HepG2 (cell line): ENCODE results near the gene ZNF8. TPM values are rescaled to one million over a fixed set of nuclear protein-coding genes. Genes with fewer than 3 reads are reported as not detected.
A peak's percentile ranks its signal among the peaks of the same experiment; 100 is the strongest.

Source experiments
- ETV5 ChIP-seq: IDR thresholded peaks from 2 replicates; pipeline ENCODE4 v1.6.1; 2018; ENCODE audit warnings: missing biosample characterization, missing genetic modification reagents, inconsistent platforms, borderline replicate concordance
- GTF2F1 ChIP-seq: fragments of 150-350 bp; IDR thresholded peaks from 2 replicates; pipeline ENCODE4 v1.6.1; 2014; ENCODE audit warnings: low read length
- HIVEP1 ChIP-seq: sonication (generic); formaldehyde crosslinking; IDR thresholded peaks from 2 replicates; pipeline ENCODE4 v1.4.0; 2020; ENCODE audit warnings: mild to moderate bottlenecking, missing genetic modification reagents
- PRMT3 ChIP-seq: sonication (generic); formaldehyde crosslinking; IDR thresholded peaks from 2 replicates; pipeline ENCODE4 v1.8.1; 2022; ENCODE audit warnings: low read depth, mild to moderate bottlenecking, moderate library complexity, missing genetic modification reagents, borderline replicate concordance
- SP2 ChIP-seq: sonication (generic); formaldehyde crosslinking; IDR thresholded peaks from 2 replicates; pipeline ENCODE4 v1.5.1; 2020; ENCODE audit warnings: mild to moderate bottlenecking, missing genetic modification reagents
- polyA plus RNA-seq, 8 experiments: library from polyadenylated mRNA; depleted of rRNA in 3 of 8; stranded (reverse) in 7 of 8; unstranded in 1 of 8; fragments of >200 nt; fragmentation: Illumina TruSeq in 4 of 8; extraction: Trizol in 4 of 8; gene quantifications; 2 replicates each; pipeline versions ENCODE4 v1.2.1 to v1.2.3, GENCODE V29; 2011 to 2016; ENCODE audit warnings: low read depth in 4 of 8, missing spikeins in 1 of 8, mixed read lengths in 1 of 8; ENCODE audit not compliant: insufficient read depth in 1 of 8
- total RNA-seq, 5 experiments: library from RNA; depleted of rRNA; stranded (reverse); fragments of >200 nt; fragmentation: Illumina TruSeq; extraction: Trizol; gene quantifications; 2 replicates each; pipeline ENCODE4 v1.2.3, GENCODE V29; 2016; ENCODE audit warnings: low read depth in 1 of 5
- TF ChIP-seq, protein P1 (sequence below): IDR thresholded peaks from 2 replicates; pipeline ENCODE4 v1.6.1; 2016; ENCODE audit warnings: low read depth
- TF ChIP-seq, protein P2 (sequence below), 2 experiments: sonication (generic) in 1 of 2; formaldehyde crosslinking in 1 of 2; IDR thresholded peaks; 2 replicates each; pipeline versions ENCODE4 v1.6.1 to v1.9.0; 2014 to 2022; ENCODE audit warnings: antibody characterized with exemption in 1 of 2, borderline replicate concordance in 1 of 2, inconsistent platforms in 1 of 2, low read depth in 1 of 2, missing genetic modification reagents in 1 of 2
- TF ChIP-seq, protein P3 (sequence below): fragments of 450-650 bp; IDR thresholded peaks from 2 replicates; pipeline ENCODE4 v1.6.1; 2017; ENCODE audit warnings: mild to moderate bottlenecking
- TF ChIP-seq, protein P4 (sequence below): sonication (generic); formaldehyde crosslinking; IDR thresholded peaks from 2 replicates; pipeline ENCODE4 v1.5.1; 2020; ENCODE audit warnings: mild to moderate bottlenecking, missing genetic modification reagents, moderate library complexity
- TF ChIP-seq, protein P5 (sequence below): IDR thresholded peaks from 2 replicates; pipeline ENCODE4 v1.6.1; 2016; ENCODE audit warnings: missing biosample characterization, missing genetic modification reagents, low read depth

ZNF8 gene
- total and polyA plus RNA-seq, 2 of the 13 experiments (the other 11 are each of a cell fraction or from before 2014, with no cell fraction given), result 3.1 to 3.3 TPM

DNA sequence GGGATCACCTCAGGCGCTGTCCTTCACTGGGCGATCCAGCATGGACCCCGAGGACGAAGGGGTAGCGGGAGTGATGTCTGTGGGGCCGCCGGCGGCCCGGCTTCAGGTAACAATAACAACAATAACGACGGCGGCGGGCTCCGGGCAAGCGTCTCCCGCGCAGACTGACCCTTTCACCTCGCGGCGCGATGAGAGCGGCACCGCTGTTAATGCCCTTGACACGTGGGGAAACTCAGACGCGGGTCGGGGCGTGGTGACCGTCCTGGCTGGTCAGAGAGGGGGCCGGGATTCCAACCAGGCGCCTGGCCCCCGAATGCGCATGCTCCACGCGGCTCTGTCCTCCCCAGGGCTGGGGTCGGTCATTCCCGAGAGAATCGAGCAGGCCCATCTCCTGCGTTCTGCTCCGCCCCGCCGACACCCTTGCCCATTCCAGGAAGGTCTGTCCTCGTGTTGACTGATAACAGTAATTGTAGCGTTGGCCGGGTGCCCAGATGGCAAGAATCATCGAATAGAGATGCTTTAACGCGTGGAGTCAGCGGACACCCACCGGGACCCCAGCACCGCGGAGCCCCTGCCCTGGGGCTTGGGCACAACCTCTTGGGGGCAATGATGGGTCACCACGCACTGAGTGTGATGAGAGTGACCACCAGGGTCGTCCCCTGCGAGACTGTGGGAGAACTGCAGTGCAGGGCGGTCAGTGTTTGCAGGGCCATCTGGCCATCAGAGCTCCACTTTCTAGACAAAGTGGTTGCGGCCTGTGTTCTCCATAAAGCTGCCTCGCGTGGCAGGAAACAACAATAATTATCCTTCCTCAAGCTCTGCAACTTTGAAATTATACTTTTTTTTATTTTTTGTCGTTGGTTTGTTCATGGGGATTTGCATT is 528 bp downstream of the ZNF8 start (continued):
- TF ChIP-seq, protein P1, sequence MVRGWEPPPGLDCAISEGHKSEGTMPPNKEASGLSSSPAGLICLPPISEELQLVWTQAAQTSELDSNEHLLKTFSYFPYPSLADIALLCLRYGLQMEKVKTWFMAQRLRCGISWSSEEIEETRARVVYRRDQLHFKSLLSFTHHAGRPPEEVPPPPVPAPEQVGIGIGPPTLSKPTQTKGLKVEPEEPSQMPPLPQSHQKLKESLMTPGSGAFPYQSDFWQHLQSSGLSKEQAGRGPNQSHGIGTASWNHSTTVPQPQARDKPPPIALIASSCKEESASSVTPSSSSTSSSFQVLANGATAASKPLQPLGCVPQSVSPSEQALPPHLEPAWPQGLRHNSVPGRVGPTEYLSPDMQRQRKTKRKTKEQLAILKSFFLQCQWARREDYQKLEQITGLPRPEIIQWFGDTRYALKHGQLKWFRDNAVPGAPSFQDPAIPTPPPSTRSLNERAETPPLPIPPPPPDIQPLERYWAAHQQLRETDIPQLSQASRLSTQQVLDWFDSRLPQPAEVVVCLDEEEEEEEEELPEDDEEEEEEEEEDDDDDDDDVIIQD (CRISPR knock-in tag), result no peak
- TF ChIP-seq ETV5 (CRISPR knock-in tag) (peak; percentile 22; the same call in 1 of the 2 replicates), PRMT3 (CRISPR knock-in tag) (peak; percentile 51; the same call in 1 of the 2 replicates), SP2 (CRISPR knock-in tag) (no peak), HIVEP1 (CRISPR knock-in tag) (peak; percentile 56; the same call in 1 of the 2 replicates), GTF2F1 (no peak)
- TF ChIP-seq, protein P2, sequence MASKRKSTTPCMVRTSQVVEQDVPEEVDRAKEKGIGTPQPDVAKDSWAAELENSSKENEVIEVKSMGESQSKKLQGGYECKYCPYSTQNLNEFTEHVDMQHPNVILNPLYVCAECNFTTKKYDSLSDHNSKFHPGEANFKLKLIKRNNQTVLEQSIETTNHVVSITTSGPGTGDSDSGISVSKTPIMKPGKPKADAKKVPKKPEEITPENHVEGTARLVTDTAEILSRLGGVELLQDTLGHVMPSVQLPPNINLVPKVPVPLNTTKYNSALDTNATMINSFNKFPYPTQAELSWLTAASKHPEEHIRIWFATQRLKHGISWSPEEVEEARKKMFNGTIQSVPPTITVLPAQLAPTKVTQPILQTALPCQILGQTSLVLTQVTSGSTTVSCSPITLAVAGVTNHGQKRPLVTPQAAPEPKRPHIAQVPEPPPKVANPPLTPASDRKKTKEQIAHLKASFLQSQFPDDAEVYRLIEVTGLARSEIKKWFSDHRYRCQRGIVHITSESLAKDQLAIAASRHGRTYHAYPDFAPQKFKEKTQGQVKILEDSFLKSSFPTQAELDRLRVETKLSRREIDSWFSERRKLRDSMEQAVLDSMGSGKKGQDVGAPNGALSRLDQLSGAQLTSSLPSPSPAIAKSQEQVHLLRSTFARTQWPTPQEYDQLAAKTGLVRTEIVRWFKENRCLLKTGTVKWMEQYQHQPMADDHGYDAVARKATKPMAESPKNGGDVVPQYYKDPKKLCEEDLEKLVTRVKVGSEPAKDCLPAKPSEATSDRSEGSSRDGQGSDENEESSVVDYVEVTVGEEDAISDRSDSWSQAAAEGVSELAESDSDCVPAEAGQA (IDR thresholded peaks at IDR 0.05; ENCODE audit: low read depth), result 0 out of 2 replicates have a peak, but pooled peaks have one; percentile 5
- TF ChIP-seq, protein P2 (CRISPR knock-in tag; IDR thresholded peaks at IDR 0.05; ENCODE audit: borderline replicate concordance), result peak; percentile 92
- TF ChIP-seq, protein P3, sequence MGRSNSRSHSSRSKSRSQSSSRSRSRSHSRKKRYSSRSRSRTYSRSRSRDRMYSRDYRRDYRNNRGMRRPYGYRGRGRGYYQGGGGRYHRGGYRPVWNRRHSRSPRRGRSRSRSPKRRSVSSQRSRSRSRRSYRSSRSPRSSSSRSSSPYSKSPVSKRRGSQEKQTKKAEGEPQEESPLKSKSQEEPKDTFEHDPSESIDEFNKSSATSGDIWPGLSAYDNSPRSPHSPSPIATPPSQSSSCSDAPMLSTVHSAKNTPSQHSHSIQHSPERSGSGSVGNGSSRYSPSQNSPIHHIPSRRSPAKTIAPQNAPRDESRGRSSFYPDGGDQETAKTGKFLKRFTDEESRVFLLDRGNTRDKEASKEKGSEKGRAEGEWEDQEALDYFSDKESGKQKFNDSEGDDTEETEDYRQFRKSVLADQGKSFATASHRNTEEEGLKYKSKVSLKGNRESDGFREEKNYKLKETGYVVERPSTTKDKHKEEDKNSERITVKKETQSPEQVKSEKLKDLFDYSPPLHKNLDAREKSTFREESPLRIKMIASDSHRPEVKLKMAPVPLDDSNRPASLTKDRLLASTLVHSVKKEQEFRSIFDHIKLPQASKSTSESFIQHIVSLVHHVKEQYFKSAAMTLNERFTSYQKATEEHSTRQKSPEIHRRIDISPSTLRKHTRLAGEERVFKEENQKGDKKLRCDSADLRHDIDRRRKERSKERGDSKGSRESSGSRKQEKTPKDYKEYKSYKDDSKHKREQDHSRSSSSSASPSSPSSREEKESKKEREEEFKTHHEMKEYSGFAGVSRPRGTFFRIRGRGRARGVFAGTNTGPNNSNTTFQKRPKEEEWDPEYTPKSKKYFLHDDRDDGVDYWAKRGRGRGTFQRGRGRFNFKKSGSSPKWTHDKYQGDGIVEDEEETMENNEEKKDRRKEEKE, result no peak
- TF ChIP-seq, protein P4, sequence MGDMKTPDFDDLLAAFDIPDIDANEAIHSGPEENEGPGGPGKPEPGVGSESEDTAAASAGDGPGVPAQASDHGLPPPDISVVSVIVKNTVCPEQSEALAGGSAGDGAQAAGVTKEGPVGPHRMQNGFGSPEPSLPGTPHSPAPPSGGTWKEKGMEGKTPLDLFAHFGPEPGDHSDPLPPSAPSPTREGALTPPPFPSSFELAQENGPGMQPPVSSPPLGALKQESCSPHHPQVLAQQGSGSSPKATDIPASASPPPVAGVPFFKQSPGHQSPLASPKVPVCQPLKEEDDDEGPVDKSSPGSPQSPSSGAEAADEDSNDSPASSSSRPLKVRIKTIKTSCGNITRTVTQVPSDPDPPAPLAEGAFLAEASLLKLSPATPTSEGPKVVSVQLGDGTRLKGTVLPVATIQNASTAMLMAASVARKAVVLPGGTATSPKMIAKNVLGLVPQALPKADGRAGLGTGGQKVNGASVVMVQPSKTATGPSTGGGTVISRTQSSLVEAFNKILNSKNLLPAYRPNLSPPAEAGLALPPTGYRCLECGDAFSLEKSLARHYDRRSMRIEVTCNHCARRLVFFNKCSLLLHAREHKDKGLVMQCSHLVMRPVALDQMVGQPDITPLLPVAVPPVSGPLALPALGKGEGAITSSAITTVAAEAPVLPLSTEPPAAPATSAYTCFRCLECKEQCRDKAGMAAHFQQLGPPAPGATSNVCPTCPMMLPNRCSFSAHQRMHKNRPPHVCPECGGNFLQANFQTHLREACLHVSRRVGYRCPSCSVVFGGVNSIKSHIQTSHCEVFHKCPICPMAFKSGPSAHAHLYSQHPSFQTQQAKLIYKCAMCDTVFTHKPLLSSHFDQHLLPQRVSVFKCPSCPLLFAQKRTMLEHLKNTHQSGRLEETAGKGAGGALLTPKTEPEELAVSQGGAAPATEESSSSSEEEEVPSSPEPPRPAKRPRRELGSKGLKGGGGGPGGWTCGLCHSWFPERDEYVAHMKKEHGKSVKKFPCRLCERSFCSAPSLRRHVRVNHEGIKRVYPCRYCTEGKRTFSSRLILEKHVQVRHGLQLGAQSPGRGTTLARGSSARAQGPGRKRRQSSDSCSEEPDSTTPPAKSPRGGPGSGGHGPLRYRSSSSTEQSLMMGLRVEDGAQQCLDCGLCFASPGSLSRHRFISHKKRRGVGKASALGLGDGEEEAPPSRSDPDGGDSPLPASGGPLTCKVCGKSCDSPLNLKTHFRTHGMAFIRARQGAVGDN, result peak; percentile 87
- TF ChIP-seq, protein P5, sequence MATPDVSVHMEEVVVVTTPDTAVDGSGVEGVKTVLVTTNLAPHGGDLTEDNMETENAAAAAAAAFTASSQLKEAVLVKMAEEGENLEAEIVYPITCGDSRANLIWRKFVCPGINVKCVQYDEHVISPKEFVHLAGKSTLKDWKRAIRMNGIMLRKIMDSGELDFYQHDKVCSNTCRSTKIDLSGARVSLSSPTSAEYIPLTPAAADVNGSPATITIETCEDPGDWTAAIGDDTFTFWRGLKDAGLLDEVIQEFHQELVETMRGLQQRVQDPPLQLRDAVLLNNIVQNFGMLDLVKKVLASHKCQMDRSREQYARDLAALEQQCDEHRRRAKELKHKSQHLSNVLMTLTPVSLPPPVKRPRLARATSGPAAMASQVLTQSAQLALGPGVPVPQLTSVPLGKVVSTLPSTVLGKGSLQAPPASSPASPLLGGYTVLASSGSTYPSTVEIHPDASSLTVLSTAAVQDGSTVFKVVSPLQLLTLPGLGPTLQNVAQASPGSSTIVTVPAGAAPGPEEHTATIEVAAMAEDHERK (CRISPR knock-in tag), result no peak
